Transverse colon (tissue), 4 donors: ENCODE data around the gene PROK1.

Source experiments
- CTCF ChIP-seq, 5 experiments: fragments of 200-600 bp in 3 of 5; fragments of 450-650 bp in 2 of 5; sonication (generic) in 3 of 5; IDR thresholded peaks; 1 replicate in 2 of 5; 2 replicates in 3 of 5; pipeline ENCODE4 v1.5.1; 2016 to 2017; ENCODE audit warnings: antibody characterized with exemption in 5 of 5, inconsistent platforms in 3 of 5, mild to moderate bottlenecking in 2 of 5, moderate library complexity in 1 of 5
- POLR2A ChIP-seq: fragments of 450-650 bp; IDR thresholded peaks from one replicate; pipeline ENCODE4 v1.6.1; 2016; ENCODE audit warnings: antibody characterized with exemption, mild to moderate bottlenecking, moderate library complexity
- POLR2AphosphoS5 ChIP-seq, 3 donors: sonication (generic); formaldehyde crosslinking; IDR thresholded peaks; one replicate each; pipeline ENCODE4 v1.6.1; 2016; ENCODE audit warnings: antibody characterized with exemption in 3 of 3

- no peak for TF ChIP-seq CTCF (IDR thresholded peaks at IDR 0.05)
- TF ChIP-seq POLR2AphosphoS5 (IDR thresholded peaks at IDR 0.05), result no peak
- TF ChIP-seq POLR2A, result no peak
Observed at GRCh38 chr1:110493059-110493699, 42.2 kb downstream of the PROK1 start.
